ENCODE measurements around the gene P2RY2.

Gene P2RY2

GRCh38 chr11:73205661-73206343 is 12.3 kb upstream of the P2RY2 start:
- no peak for DNase-seq (ENCODE audit: low spot score)

GRCh38 chr11:73206801-73207200 is 11.3 kb upstream of the P2RY2 start:
- DNase-seq (ENCODE audit: low spot score): no peak

GRCh38 chr11:73209892-73210291 is 8.2 kb upstream of the P2RY2 start:
- DNase-seq (ENCODE audit: low spot score): no peak

- no peak for DNase-seq (ENCODE audit: low spot score)
These were observed 7.0 kb upstream of the P2RY2 start for GRCh38 chr11:73210916-73211667.

- DNase-seq (ENCODE audit: low spot score): no peak
These were observed 4.6 kb upstream of the P2RY2 start for GRCh38 chr11:73213196-73214143.

- no peak for DNase-seq (ENCODE audit: low spot score)
These were observed 2.6 kb upstream of the P2RY2 start for GRCh38 chr11:73215191-73216134.

GRCh38 chr11:73216465-73216864 is 1.6 kb upstream of the P2RY2 start:
- no peak for DNase-seq (ENCODE audit: low spot score)

GRCh38 chr11:73217131-73217809 is 811 bp upstream of the P2RY2 start:
- no peak for DNase-seq (ENCODE audit: low spot score)

- DNase-seq (ENCODE audit: low spot score): no peak
These were observed 323 bp upstream of the P2RY2 start for GRCh38 chr11:73217810-73218105.

GRCh38 chr11:73218830-73219215 is 742 bp downstream of the P2RY2 start:
- no peak for DNase-seq (ENCODE audit: low spot score)

- no peak for DNase-seq (ENCODE audit: low spot score)
These were observed 1.6 kb downstream of the P2RY2 start for GRCh38 chr11:73219396-73220285.

- DNase-seq (ENCODE audit: low spot score): no peak
These were observed 3.4 kb downstream of the P2RY2 start for GRCh38 chr11:73221451-73221850.

GRCh38 chr11:73221996-73222395 is 3.9 kb downstream of the P2RY2 start:
- no peak for DNase-seq (ENCODE audit: low spot score)

GRCh38 chr11:73223998-73224730 is 6.1 kb downstream of the P2RY2 start:
- no peak for DNase-seq (ENCODE audit: low spot score)

- no peak for DNase-seq (ENCODE audit: low spot score)
These were observed 7.1 kb downstream of the P2RY2 start for GRCh38 chr11:73225001-73225686.

GRCh38 chr11:73225851-73226250 is 7.8 kb downstream of the P2RY2 start:
- DNase-seq (ENCODE audit: low spot score): no peak

GRCh38 chr11:73226297-73227006 is 8.4 kb downstream of the P2RY2 start:
- no peak for DNase-seq (ENCODE audit: low spot score)

GRCh38 chr11:73227571-73228211 is 9.6 kb downstream of the P2RY2 start:
- DNase-seq (ENCODE audit: low spot score): no peak

All from hepatic stellate cell (primary cell).